ENCODE data around the gene LY6G5C. TPM values are rescaled to one million over a fixed set of nuclear protein-coding genes. Genes with fewer than 3 reads are reported as not detected.

The LY6G5C gene
- total and polyA plus RNA-seq, 12 donors, result 0.39 to 3.6 (median 1.9) TPM; not detected in 1

DNA sequence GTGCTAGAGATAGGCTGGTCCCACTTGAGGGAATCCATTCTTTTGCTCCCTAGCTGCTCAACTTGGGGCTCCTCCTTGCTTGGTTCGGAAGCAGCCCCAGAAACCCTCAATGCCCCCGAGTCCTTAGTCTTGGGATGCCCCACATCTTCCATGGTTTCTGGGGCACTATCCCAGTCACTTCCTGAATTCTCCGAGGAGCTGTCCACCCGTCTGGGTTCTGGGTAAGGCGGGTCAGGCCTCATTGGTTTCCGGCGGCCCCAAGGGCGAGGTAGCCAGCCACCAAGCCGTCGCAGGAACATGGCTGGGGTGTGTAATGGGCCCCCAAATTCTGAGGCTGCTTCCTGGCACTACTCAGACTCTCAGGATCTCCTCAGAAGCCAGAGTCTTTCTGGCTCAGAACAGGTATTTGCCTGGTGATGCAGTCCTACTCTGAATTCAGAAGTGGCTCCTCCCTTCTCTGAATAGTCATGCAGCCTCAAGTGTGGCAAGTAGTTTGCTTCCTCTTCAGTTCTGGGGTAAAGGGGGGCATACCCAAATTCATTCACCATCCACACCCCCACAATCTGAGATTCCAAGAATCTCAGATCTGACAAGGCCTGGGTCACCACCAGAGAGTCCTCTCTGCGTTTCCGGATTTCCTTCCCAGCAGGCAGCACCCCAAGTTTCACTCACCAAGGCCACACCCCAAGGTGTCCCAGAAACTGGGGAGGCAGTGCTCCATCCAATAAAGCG, 21.1 kb downstream of the LY6G5C start:
- WGBS, 4 donors, result 4 to 27% (median 15%) methylated on average over 4 to 13 of the region's 13 CpGs
- intact Hi-C loops (cut with DNase I), result no loop called here
- no peaks in the 10 kb centered on the region for H3K27me3 ChIP-seq
- peak in 3 of 7 donors; percentile 39 to 60 (median 60) for DNase-seq
- peak overlapping the region in 3 of 4 donors; percentile 50 to 80 (median 54) for H3K4me3 ChIP-seq
- no peaks in the 10 kb centered on the region for H3K9me3 ChIP-seq (replicated peaks in 1 of 3)
- H3K4me1 ChIP-seq (replicated peaks in 1 of 2), result peaks cover 20 to 45% of the 10 kb centered on the region in 2 donors
- peaks cover 0 to 24% of the 10 kb centered on the region in 2 donors for H3K36me3 ChIP-seq (replicated peaks in 1 of 2)
- TF ChIP-seq, protein P1, sequence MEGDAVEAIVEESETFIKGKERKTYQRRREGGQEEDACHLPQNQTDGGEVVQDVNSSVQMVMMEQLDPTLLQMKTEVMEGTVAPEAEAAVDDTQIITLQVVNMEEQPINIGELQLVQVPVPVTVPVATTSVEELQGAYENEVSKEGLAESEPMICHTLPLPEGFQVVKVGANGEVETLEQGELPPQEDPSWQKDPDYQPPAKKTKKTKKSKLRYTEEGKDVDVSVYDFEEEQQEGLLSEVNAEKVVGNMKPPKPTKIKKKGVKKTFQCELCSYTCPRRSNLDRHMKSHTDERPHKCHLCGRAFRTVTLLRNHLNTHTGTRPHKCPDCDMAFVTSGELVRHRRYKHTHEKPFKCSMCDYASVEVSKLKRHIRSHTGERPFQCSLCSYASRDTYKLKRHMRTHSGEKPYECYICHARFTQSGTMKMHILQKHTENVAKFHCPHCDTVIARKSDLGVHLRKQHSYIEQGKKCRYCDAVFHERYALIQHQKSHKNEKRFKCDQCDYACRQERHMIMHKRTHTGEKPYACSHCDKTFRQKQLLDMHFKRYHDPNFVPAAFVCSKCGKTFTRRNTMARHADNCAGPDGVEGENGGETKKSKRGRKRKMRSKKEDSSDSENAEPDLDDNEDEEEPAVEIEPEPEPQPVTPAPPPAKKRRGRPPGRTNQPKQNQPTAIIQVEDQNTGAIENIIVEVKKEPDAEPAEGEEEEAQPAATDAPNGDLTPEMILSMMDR (IDR thresholded peaks at IDR 0.05), result no peak
- peak in 1 of 2 donors; percentile 19 for TF ChIP-seq POLR2A (IDR thresholded peaks at IDR 0.05)
- peak overlapping the region; percentile 73 to 97 (median 86) for H3K27ac ChIP-seq

DNA sequence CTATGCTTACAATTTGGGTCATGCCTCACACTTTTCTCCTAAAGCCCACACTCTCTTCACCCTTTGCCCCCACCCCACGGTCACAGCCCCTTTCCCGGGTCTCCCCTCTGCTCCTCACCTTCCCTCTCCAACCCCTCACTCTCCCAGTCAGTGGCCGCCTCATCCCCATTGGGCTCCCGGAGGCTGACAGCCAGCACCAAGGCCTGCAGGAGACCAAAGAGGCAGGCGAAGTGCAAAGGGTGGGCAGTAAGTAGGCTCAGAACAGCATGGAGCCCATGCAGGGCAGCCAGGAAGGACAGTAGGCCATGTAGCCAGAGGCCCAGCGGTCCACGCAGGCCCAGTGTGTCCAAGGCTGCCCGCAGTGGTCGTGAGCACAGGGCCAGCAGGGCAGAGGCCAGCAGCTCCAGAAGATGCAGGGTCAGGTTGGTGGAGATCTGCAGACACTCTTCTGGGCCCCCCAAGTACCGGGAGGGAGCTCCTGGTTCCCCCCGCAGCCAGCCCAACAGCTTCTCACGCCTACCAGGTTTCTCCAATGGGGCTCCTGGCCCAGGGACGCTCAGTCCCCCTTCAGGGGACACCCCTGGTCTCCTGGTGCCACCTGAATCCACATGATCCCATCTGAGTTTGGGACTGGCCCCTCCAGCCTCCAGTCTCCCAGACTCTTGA, 21.8 kb downstream of the LY6G5C start:
- Histone ChIP-seq H3K9me3 (replicated peaks in 1 of 3) (no peaks in the 10 kb centered on the region), H3K27me3 (no peaks in the 10 kb centered on the region), H3K27ac (peak overlapping the region in 2 of 5 donors; percentile 91 to 97), H3K4me1 (replicated peaks in 1 of 2) (peaks cover 18 to 44% of the 10 kb centered on the region in 2 donors), H3K36me3 (replicated peaks in 1 of 2) (peaks cover 0 to 24% of the 10 kb centered on the region in 2 donors), H3K4me3 (peak overlapping the region in 2 of 4 donors; percentile 54 to 80)
- 75 to 84% (median 82%) methylated on average over 9 to 13 of the region's 13 CpGs for WGBS, 4 donors
- no peak for TF ChIP-seq POLR2A (IDR thresholded peaks at IDR 0.05)
- TF ChIP-seq, protein P1 (IDR thresholded peaks at IDR 0.05), result no peak
- intact Hi-C loops (cut with DNase I), result no loop called here
- no peak for DNase-seq

DNA sequence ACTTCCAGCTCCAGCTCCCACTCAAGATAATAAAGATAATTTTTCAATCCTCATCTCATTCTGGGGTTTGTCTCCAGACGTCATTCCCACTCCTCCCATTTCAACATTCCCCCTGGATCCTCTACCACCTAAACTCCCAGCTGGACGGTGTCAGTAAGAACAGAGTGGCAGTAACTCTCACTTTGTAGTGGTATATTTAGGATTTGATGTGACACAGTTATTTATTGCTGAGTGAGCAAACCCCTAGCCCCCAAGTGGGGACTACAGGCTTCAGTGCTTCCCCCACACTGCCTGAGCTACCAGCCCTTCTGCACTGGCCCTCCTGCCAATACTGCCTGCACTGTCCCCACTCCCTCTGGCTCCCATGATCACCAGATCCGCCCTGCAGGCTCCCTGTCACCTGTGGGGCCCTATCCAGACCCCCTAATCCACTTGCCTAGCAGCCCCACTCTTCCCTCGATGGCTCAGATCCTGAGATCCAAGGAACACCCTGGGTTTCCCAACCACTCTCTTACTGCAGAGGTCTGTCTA, 22.6 kb downstream of the LY6G5C start:
- 77 to 87% (median 81%) methylated on average over 4 of the region's 4 CpGs for WGBS, 4 donors
- H3K9me3 ChIP-seq (replicated peaks in 1 of 3), result no peaks in the 10 kb centered on the region
- H3K27ac ChIP-seq, result peak overlapping the region in 2 of 5 donors; percentile 2 to 15
- TF ChIP-seq, protein P1 (IDR thresholded peaks at IDR 0.05), result no peak
- TF ChIP-seq POLR2A (IDR thresholded peaks at IDR 0.05), result no peak
- no peak for DNase-seq
- H3K4me3 ChIP-seq, result no peak overlapping the region
- peaks cover 0 to 24% of the 10 kb centered on the region in 2 donors for H3K36me3 ChIP-seq (replicated peaks in 1 of 2)
- intact Hi-C loops (cut with DNase I), result no loop called here
- peaks cover 12 to 44% of the 10 kb centered on the region in 2 donors for H3K4me1 ChIP-seq (replicated peaks in 1 of 2)
- H3K27me3 ChIP-seq, result no peaks in the 10 kb centered on the region

Data from adrenal gland (tissue), 12 donors.